ENCODE measurements around the gene SOX6. TPM values are rescaled to one million over a fixed set of nuclear protein-coding genes. Genes with fewer than 3 reads are reported as not detected.

SOX6 gene
- polyA plus RNA-seq, 3 donors = not detected

- Mint-ChIP-seq H3K4me1 (no peaks in the 10 kb centered on the region), H3K36me3 (no peaks in the 10 kb centered on the region), H3K27ac (no peak overlapping the region), H3K4me3 (no peak overlapping the region), H3K9me3 (peaks cover 0 to 4% (median 2%) of the 10 kb centered on the region in 7 donors), H3K27me3 (ENCODE audit: low read depth in 3 of 3) (no peaks in the 10 kb centered on the region)
- H3K4me1 ChIP-seq (ENCODE audit: control insufficient read depth in 1 of 2, insufficient read depth in 2 of 2, low read length in 2 of 2) = no peaks in the 10 kb centered on the region
- no peak for DNase-seq
- intact Hi-C loops (cut with micrococcal nuclease) = no loop called here
- no peaks in the 10 kb centered on the region for H3K9me3 ChIP-seq (replicated peaks in 1 of 2; ENCODE audit: control insufficient read depth in 1 of 2, insufficient read depth in 1 of 2, low read length in 2 of 2)
- no peak for TF ChIP-seq CTCF (IDR thresholded peaks at IDR 0.05)
- no peaks in the 10 kb centered on the region for H3K27me3 ChIP-seq (ENCODE audit: control insufficient read depth in 2 of 2, insufficient read depth in 2 of 2, low read length in 2 of 2)
- H3K79me2 ChIP-seq (ENCODE audit: insufficient read depth, low read length) = no peaks in the 10 kb centered on the region
- H3K27ac ChIP-seq (ENCODE audit: low read depth in 1 of 2, low read length in 2 of 2) = no peak overlapping the region
- no peaks in the 10 kb centered on the region for H4K20me1 ChIP-seq (ENCODE audit: insufficient read depth, low read length)
- H3K4me2 ChIP-seq (replicated peaks; ENCODE audit: extremely low read depth, low read length, poor library complexity, severe bottlenecking) = no peak overlapping the region
- no peaks in the 10 kb centered on the region for H3K36me3 ChIP-seq (replicated peaks in 1 of 2; ENCODE audit: control insufficient read depth in 1 of 2, insufficient read depth in 2 of 2, low read length in 2 of 2)
- no peak overlapping the region for H3K4me3 ChIP-seq (replicated peaks in 1 of 3; ENCODE audit: low read depth in 2 of 3, low read length in 3 of 3)
- H3K9ac ChIP-seq (ENCODE audit: insufficient read depth, low read length, poor library complexity, severe bottlenecking) = no peak overlapping the region
- 100% methylated on average over 2 of the region's 2 CpGs for WGBS (ENCODE audit: insufficient coverage)
- H2AFZ ChIP-seq (ENCODE audit: insufficient read depth, low read depth, low read length, poor library complexity, severe bottlenecking) = no peak overlapping the region
Measured at GRCh38 chr11:16322190-16322589, 34.2 kb downstream of the SOX6 start.

GRCh38 chr11:16321148-16321547, 35.2 kb downstream of the SOX6 start:
- H3K4me1 Mint-ChIP-seq = no peaks in the 10 kb centered on the region
- H3K36me3 Mint-ChIP-seq = no peaks in the 10 kb centered on the region

More at GRCh38 chr11:16321148-16321547, 35.2 kb downstream of the SOX6 start:
- WGBS (ENCODE audit: insufficient coverage) = no CpG with 5 or more reads among the region's 2 CpGs
- H3K27ac ChIP-seq (ENCODE audit: low read depth in 1 of 2, low read length in 2 of 2) = no peak overlapping the region
- H3K9ac ChIP-seq (ENCODE audit: insufficient read depth, low read length, poor library complexity, severe bottlenecking) = no peak overlapping the region
- H3K4me3 Mint-ChIP-seq = no peak overlapping the region
- DNase-seq = no peak
- no peak for TF ChIP-seq CTCF (IDR thresholded peaks at IDR 0.05)
- no peak overlapping the region for H3K27ac Mint-ChIP-seq
- no peaks in the 10 kb centered on the region for H3K79me2 ChIP-seq (ENCODE audit: insufficient read depth, low read length)
- intact Hi-C loops (cut with micrococcal nuclease) = no loop called here
- no peak overlapping the region for H3K4me2 ChIP-seq (replicated peaks; ENCODE audit: extremely low read depth, low read length, poor library complexity, severe bottlenecking)
- H3K36me3 ChIP-seq (replicated peaks in 1 of 2; ENCODE audit: control insufficient read depth in 1 of 2, insufficient read depth in 2 of 2, low read length in 2 of 2) = no peaks in the 10 kb centered on the region
- H3K4me1 ChIP-seq (ENCODE audit: control insufficient read depth in 1 of 2, insufficient read depth in 2 of 2, low read length in 2 of 2) = no peaks in the 10 kb centered on the region
- no peak overlapping the region for H3K4me3 ChIP-seq (replicated peaks in 1 of 3; ENCODE audit: low read depth in 2 of 3, low read length in 3 of 3)
- no peaks in the 10 kb centered on the region for H3K27me3 Mint-ChIP-seq (ENCODE audit: low read depth in 3 of 3)
- no peak overlapping the region for H2AFZ ChIP-seq (ENCODE audit: insufficient read depth, low read depth, low read length, poor library complexity, severe bottlenecking)
- H3K9me3 Mint-ChIP-seq = peaks cover 0 to 4% (median 2%) of the 10 kb centered on the region in 7 donors
- H4K20me1 ChIP-seq (ENCODE audit: insufficient read depth, low read length) = no peaks in the 10 kb centered on the region
- H3K27me3 ChIP-seq (ENCODE audit: control insufficient read depth in 2 of 2, insufficient read depth in 2 of 2, low read length in 2 of 2) = no peaks in the 10 kb centered on the region
- no peaks in the 10 kb centered on the region for H3K9me3 ChIP-seq (replicated peaks in 1 of 2; ENCODE audit: control insufficient read depth in 1 of 2, insufficient read depth in 1 of 2, low read length in 2 of 2)
